GM21528 (cell line): Measurements from ENCODE around the gene MBD5.

Experiments used
- ATAC-seq: cut with Tn5 transposase; IDR thresholded peaks from one replicate; pipeline ENCODE4 v1.9.1; 2021; ENCODE audit warnings: mild to moderate bottlenecking, moderate library complexity; ENCODE audit not compliant: unreplicated experiment, low FRiP score

The MBD5 gene

DNA sequence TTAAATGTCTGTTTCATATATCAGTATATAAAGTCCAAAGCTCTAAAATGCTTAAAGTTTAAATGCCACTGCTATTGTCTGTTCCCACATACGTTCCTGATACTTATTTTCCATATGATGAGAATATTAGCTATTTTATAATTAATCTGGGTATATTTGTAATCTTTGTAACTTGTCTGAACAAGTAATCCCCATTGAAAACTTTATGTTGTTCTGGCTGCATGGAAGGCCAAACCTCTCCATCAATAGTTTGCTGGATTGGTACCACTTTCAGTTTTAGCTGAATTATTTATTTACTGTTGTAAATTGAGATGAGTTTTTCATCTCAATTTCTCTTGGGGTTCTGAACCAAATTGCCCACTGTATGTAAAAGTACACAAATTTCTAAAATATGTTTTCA lies 1.5 kb downstream of the MBD5 start:
- ATAC-seq, result no peak

DNA sequence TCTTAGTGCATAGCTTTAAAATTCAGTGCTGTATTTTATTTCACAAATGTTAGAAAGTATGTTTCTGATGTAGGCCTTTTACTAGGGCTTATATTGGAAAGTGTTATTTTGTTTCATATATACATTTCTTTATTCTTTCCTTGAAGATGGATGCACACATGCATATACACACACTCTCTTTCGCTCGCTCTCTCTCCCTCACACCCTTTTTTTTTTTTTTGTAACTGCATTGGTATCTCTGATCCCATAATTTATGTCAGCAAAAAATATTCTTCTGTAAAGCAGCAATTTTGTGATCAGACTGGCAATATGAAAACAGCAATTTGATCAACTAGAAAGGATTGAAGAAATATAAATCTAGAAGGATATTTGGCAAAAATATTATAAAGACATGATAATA lies 2.0 kb downstream of the MBD5 start:
- ATAC-seq, result no peak

GRCh38 chr2:148023861-148024260 lies 3.0 kb downstream of the MBD5 start:
- peak; percentile 35 for ATAC-seq

- ATAC-seq, result no peak
Observed at GRCh38 chr2:148026573-148026972, 5.7 kb downstream of the MBD5 start.

- ATAC-seq, result no peak
Observed at GRCh38 chr2:148027822-148028221, 6.9 kb downstream of the MBD5 start.

DNA sequence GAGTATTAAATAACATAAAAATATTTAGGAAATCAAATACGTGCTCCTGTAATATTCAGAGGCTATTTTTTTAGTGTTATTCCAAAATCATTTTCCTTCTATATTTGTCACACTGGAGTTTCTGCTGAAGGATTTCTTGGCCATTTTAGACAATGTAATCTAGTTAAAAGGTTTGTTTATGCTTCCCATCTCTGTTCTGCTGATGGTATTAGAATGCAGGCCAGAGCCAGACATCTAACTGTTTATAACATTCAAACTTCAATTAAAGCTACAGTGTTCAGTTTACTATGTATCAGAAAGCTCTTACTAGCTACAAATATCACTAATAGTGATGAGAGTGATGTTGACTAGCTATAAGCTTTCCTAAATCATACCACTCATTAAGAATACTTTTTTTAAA lies 7.9 kb downstream of the MBD5 start:
- no peak for ATAC-seq

GRCh38 chr2:148031152-148031551 lies 10.3 kb downstream of the MBD5 start:
- ATAC-seq, result no peak

DNA sequence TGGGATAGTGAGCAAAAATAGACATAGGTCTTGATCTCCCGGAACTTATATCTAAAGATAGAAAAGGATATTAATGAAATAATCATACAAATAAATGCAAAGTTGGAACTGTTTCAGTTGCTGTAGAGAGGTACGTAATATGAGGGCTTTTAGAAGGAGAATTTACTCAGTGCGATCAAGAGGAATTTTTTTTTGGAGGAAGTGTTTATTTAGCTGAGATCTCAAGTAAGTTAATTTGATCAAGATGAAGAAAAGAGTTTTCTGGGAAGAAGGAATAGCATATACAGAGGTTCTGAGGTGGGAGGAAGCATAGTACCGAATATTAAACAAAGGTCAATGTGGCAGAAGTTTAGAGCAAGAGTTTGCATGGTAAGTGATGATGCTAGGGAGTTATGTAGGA lies 11.3 kb downstream of the MBD5 start:
- ATAC-seq, result no peak

DNA sequence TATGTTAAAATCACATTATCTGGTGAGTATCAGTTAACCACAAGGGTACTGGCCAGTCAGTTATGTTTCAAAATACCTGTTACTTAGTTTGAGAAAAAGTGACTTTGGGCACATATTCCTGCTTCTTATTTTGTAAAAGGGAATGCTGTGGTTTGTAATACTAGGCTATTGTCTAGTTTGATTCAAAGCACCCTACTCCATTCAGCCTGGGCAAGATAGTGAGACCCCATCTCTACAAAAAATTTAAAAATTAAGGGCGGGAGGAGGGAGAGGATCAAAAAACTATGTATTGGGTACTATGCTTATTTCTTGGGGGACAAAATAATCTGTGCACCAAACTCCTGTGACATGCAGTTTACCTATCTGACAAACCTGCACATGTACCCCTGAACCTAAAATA lies 18.9 kb downstream of the MBD5 start:
- no peak for ATAC-seq

DNA sequence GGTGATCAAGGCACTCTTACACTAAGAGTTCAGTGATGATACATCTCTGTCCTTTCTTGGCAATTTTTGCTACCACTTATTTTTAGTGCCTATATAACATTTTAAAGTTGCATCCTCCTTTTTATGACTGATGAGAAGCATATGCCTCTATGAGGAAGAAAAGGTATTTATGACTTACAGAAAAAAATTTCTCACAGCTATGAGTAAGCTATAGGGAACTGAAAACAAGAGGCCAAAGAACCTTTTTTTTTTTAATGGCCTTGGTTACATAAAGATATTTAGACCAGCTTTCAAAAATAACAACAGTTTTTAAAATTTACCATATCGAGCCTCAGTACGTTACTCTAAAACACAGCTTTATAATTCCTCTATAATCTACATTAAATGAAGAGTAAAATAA lies 21.3 kb downstream of the MBD5 start:
- ATAC-seq, result peak; percentile 81

- no peak for ATAC-seq
Observed at GRCh38 chr2:148044322-148044721, 23.4 kb downstream of the MBD5 start.

DNA sequence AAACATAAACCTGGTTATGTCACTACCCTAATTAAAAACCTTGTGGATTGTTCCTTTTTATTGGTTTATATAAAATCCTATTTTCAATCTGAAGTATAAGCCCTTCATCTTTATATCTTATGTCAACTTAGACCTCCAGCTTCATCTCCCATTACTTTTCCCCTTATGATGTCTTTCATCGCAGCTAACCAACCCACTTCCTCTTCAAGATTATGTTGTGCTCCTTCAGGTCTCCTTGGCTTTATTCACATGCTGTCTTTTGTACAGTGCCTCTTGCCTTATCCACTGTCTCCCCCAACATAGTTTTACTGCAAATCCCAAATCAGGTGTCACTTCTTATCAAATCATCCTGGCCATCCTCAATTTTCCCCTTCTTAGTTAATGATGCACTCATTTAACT lies 25.9 kb downstream of the MBD5 start:
- ATAC-seq, result no peak

DNA sequence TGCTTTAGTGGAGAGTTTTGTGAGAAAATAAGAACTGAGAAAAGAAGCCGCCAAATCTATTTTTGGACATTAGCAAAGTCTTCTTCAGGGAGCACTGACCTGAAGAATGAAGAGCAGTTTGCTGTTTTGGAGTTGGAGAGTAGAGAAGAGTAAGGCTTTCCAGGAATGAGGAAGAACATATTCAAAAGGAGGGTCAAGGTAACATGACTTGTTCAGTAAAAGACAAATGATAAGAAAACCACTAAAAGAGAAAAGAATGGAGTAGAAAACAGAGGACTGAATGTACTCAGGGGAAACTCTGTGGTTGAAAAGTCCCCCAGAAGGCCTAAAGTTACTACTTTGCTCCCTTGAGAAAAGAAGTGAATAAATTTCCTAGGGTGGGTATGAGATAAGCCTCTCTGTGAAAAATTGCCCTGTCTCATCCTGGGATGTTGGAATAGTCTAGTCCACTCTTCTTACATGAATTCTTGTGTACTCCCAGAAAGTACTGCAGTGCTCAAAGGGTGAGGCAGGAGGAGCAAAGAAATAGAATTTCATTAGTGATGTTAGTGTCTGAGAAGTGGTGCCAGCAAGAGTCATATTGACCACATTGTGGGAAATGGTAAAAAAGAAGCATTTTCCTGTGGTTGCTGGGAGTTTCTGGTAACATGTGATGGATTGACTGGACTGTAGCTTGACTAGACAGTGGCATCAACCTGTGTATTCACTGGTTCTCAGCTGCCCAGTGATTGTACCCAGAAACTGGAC lies 27.8 kb downstream of the MBD5 start:
- ATAC-seq, result peak; percentile 54

DNA sequence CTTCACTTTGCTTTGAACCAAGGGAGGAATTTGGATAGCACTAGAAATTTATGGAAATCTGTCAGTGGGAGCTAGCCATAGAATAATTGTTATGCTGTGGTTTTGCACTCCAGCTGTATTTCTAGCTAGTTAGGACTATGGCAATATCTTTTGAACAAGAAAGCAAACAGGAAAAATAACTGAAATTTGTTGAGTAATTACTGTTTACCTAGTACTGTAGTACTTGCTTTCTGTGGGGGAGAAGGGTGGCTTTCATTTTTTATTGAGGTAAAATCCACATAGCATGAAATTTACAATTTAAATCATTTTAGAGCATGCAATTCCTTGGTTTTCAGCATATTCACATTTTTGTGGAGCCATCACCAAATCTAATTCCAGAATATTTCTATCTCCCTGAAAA lies 28.4 kb downstream of the MBD5 start:
- peak; percentile 20 for ATAC-seq

DNA sequence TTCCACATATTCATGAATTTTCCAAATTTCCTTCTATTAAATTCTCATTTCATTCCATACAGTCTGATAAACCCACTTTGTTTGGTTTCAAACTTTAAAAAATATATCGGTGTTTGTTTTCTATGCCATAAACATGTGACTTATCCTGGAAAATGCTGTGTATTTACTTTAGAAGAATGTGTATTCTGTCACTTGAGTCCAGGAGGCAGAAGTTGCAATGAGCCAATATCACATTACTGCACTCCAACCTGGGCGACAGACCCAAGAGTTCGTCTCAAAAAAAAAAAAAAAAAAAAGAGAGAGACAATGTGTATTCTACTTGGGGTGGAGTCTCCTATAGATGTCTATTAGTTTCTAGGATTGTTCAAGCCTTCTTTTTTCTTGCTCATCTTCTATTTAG lies 31.8 kb downstream of the MBD5 start:
- ATAC-seq, result no peak

DNA sequence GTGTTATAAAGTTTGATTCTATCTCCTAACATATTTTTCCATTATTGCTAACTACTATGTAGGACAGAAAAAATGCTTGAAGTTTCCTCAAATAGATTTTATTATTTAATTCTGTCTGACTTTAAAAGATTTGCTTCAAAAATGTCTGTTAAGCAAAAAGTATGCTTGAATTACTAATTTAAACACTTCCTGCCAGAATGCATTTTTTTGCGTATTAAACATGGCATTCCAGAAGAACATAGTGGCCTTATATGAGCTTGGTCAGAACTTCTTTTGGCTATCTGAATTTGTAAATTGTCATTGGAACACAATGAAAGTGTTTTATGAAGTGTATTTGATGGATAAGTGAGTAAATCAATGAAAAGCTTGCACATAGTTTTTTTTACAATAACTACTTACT lies 37.8 kb downstream of the MBD5 start:
- ATAC-seq, result no peak

- no peak for ATAC-seq
Observed at GRCh38 chr2:148063633-148064032, 42.7 kb downstream of the MBD5 start.

DNA sequence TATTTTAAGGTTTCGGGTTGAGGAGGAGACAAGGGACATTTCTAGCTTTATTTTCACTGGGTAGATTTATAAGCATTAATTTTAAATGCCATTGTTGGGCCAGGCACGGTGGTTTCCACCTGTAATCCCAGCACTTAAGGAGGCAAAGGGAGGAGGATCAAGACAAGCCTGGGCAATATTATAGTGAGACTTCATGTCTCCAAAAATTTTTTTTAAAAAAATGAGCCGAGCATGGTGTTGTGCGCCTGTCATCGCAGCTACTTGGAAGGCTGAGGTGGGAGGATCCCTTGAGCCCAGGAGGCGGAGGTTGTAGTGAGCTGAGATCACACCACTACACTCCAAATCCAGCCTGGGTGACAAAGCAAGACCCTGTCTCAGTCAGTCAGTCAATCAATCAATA lies 45.0 kb downstream of the MBD5 start:
- no peak for ATAC-seq

DNA sequence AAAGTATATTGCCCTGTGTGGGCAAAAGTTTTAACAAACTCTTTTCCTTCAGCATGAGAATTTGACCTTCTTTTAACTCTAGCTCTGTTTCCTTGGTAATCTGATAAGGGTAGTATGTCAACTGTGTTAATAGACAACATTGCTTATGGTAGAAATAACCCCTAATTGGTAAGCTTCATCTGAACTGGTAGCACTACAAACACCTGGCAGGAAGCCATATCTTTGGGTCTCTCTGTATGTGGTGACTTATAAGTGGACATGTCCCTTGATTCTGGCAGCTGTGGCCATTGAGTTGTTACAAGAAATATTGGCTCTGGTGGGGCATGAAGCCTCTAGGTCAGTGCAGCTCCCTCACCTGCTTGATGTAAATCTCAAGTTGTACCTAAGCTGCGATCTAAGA lies 46.9 kb downstream of the MBD5 start:
- no peak for ATAC-seq

DNA sequence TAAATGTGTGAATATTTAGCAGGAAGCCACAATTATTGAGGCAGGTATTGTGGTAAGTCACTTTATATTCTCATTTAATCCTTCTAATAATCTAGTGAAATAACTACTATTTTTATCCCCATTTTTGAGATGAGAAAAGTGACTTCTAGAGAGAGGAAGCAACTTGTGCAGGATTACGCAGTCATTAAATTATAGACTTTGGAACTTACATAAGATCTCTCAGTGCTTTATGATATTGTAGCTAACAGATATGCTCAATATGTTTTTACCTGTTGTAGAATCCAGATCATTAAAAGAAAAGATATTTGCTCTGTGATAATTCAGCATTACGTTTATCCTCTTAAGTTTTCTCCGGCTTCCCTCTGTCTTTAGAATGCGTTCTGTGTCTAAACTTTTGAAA lies 50.5 kb downstream of the MBD5 start:
- no peak for ATAC-seq

DNA sequence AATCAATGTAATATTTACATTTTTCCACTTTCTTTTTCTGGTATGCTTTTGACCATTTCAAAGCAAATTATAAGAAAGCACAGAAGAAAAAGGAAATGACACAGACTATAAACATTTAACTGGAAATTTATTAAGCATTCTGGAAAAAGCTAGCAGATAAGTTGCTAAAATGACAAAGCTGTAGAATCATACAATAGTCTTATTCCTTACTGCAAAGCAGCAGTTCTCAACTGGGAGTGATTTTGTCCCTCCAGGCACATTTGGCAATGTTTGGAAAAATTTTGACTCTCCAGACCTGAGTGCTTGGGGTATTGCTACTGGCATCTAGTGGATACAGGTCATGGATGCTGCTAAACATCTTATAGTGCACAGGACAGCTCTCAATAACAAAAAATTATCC lies 75.1 kb downstream of the MBD5 start:
- no peak for ATAC-seq

GRCh38 chr2:148102641-148103040 lies 81.8 kb downstream of the MBD5 start:
- ATAC-seq, result no peak

DNA sequence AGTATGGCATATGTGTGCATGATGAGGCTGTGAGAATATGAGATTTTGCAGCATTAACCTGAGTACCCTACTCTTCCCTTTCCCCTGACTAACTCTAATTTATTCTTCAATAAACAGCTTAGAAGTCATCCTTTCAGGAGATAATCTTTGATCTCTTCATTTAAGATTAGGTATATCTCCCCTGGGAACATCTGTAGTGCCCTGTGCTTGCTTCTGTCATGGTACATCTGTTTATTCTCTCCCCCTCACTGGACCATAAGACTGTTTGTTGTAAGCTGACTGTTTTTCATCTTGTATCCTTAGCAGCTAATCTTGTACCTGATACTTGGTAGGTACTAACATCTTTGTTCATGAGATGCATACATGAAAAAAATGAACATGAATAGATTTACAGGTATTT lies 83.1 kb downstream of the MBD5 start:
- no peak for ATAC-seq
